HG03045 (cell line): Measurements from ENCODE around the gene EPB41.
"Not testable (repeated sequence)": the region's sequence is repeated elsewhere in the genome, so short reads cannot be mapped to it uniquely, and the experiment has no call there.

ENCODE experiments used
- ATAC-seq: cut with Tn5 transposase; IDR thresholded peaks from one replicate; pipeline ENCODE4 v1.9.1; 2021; ENCODE audit warnings: mild to moderate bottlenecking, moderate library complexity; ENCODE audit not compliant: unreplicated experiment

EPB41 gene

DNA sequence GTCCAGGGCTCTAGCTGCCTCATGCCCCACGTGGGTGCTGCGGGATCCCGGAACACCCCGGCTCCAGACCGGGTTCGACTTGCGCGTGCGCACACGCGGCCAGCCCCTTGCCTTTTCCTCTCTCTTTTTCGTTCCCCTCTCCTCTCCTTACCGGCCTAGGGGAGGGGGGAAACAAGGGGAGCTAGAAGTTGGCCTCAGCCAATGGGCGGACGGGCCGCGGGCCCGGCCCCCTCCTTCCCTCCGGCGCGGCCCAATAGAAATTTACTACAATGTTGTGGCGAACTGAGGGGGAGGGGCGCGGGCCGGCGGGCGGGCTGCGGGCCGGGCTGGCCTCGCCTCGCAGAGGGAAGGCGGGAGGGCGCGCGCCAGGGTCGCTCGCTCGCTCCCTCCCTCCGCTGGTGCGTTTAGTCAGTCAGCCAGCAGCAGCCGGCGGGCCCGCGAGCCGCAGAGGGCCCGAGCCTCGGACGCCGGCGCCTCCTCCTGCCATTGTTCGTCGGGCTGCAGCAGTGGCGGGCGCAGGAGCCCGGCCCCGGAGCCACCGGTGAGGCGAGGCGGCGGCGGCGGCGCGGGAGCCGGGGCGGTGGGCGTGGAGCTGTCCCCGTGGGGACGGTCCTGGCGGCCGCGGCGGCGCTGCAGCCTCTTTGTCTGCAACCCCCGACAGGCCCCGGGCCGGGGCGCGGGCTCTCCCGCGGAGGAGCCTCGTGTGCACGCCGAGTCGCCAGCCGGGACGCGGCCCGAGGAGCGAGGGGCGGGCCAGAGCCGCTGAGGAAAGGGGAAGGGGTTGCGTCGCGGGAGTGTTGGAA lies at the start of gene EPB41:
TSS of gene EPB41 (plus strand) at position 342 of the 803 bp plus-strand sequence. CDS start 72,869 bp downstream, outside the sequence.
- ATAC-seq, result peak; percentile 83

DNA sequence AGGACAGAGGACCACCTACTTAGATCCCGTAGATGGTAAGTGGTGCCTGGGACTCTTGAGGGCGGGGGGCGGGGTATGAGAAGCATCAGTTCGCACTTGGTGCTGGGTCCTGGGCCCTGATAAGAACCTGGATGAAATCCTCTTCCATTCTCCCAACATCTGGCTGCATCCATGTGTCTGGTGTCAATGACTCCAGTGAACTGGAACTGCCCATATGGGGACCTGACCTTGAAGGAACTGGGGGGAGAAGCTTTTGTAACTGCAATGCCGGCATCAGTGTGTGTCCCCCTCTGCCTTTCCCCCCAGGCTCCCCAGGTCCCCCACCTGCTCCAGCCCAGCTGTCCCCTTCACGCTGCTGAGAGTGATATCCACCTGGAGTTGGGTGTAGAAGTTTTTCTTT lies 49.7 kb upstream of the EPB41 start:
- no peak for ATAC-seq

DNA sequence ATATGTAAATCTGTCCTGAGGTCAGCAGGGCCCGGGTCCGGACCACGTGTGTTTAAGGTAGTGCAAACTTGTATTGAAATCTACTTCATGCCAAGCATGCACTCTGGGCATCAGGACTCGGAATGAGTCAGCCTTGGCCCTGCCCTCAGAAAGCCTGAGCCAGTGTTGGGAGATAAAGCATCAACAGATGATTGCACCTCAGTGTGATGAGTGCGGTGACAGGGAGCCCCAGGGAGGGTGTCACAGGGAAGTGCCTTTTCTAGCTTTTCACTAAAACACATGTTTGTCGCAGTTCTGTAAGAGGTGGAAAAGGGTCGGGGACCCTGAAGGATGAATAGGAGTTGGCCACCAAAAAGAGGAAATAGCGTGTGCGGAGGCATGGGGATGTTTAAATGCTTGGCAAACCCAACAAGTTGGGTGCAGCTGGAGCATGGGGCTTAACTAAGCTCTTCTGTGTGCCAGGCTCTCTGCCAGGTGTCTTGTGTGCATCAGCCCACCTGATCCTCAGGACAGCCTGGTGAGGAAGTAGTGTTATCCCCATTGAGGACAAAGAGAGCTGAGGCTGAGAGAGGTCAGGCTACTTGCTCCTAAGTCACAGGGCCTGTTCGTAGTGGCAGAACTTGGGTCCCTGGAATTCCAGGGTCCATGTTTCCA lies 48.2 kb upstream of the EPB41 start:
- no peak for ATAC-seq

DNA sequence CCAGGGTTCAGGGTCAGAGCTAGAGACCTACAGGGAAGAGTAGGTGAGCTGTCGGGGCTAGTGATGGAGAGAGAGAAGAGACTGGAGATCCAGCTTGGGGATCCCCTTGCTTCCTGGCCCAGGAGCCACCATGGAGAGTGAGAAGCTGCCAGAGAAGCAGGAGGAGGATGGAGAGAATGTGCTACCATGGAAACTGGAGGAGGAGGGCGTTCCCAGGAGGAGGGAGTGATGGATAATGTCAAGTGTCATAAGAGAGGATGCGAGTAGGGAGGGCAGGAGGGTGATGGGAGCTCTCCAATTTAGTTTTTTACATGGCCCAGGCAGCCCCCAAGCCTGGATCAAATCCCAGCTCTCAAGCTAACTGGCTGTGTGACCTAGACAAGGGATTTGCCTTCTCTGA lies 46.5 kb upstream of the EPB41 start:
- no peak for ATAC-seq

DNA sequence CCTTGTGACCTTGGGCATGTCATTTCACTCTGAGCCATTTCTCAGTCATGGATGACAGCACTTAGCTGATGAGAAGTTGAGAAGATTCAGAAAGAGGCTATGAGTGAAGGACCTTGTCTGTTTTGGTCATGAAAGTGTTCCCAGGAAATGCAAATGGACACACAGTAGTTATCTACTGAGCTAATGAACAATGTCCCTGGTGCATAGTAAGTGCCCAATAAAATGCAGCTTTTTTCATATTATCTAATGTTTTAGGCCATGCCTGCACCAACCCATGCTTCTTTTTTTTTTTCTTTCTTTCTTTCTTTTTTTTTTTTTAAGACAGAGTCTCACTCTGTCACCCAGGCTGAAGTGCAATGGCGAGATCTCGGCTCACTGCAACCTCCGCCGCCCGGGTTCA lies 44.4 kb upstream of the EPB41 start:
- no peak for ATAC-seq

DNA sequence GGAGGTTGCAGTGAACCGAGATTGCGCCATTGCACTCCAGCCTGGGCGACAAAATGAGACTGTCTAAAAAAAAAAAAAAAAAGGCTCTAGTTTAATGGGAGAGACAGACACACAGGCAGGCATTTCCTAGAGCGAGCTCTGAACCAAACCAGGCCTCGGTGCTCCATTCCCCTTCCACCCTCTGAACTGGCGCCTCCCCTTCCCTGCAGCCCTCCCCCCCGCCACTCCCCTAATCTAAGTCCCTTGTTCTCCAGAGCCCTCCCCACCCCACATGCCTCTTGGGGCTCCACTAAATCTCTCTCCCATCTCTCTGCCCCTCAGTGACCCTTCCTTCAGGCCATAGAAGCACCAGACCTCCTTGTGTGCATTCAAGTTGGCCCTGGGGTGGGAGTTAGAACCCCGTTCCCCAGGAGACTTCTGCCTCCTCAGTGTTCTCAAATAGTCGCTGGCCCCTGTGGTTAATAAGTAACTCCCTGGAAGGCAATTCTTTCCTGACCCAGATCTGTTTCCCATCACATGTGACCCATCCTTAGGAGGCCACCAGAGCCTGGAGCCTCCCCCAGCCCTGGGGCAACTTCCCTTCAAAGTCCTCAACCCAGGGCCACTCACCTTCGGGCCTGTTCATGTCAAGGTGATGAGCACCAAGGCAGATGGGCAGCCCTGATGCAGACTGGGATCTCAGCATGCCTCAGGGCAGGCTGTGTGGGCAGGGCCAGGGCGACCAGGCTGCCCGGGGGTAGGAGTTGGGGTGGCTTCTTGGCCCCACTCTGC lies 42.6 kb upstream of the EPB41 start:
- ATAC-seq, result no peak

DNA sequence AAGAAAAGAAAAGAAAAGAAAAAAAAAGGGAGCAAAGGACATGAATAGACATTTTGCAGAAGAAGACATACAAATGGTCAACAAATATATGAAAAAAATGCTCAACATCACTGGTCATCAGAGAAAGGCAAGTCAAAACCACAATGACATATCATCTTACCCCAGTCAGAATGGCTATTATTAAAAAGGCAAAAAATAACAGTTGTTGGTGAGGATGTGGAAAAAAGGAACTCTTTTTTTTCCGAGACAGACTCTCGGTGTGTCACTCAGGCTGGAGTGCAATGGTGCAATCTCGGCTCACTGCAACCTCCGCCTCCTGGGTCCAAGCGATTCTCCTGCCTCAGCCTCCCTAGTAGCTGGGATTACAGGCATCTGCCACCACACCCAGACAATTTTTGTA lies 39.2 kb upstream of the EPB41 start:
- not testable (repeated sequence) for ATAC-seq

DNA sequence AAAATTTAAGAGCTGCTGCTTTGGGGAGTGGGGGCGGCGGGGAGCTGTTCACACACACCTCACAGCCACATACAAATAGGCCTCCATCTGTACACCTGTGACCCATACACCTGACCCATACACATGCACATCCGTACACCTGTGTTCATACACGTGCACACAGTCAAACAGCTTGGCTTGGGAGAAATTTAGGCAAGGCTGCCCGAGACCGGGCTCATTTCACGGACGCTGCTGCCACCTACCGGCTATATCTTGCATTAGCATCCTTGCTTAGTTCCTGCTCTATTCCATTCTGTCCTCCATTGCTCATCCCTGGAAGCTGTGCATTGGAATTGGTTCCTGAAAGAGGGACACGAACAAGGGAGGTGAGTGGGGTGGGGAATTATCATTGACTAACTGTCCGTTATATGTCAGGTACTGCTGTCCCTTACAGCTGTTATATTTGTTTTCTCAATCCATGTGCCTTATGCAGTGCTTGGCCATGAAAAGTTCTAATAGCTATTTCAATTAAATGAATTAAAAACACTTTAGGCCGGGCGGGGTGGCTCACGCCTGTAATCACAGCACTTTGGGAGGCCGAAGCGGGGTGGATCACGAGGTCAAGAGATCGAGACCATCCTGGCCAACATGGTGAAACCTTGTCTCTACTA lies 37.1 kb upstream of the EPB41 start:
- no peak for ATAC-seq

DNA sequence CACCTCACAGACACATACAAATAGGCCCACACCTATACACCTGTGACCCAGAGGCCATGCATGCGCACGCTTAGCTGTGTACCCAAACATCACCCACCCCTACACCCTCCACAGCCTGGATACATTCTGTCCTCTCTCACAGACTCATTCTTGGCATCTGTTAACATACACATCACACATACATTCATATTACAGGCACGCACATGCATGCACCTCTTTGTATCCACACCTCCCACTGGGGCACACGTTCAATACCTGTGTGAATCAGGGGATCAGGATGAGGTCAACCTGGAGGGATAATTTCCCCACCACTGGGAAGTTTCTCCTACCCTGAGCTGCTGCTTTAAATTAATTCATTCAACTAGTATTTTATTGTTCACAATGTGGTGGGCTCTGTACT lies 35.6 kb upstream of the EPB41 start:
- no peak for ATAC-seq

DNA sequence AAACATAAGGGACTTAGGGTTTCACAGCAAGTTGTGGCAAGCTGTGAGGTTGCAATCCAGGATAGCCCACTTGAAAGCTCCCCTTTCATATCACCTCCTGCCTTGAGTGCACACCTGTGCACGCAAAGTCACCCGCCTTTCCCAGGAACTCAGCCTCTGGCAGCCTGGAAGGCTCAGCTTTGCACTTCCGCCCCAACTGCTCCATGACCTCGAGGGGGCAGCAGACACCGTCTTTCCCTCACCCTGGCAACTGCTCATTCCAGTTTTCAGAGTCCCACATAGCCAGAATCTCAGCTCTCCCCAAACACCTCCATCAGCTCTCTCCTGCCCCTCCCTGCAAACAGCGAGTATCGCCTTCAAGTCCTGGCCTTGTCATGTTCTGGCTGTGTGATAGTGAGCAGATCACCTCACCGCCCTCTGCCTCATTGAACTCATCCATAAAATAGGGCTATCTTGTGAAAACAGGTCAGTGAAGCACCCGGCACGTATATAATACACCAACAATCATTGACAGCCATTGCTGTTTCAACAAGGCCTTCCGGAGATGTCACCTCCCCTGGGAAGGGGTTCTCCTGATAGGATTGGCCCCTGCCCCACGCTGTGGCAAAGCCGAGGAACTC lies 32.2 kb upstream of the EPB41 start:
- ATAC-seq, result no peak

DNA sequence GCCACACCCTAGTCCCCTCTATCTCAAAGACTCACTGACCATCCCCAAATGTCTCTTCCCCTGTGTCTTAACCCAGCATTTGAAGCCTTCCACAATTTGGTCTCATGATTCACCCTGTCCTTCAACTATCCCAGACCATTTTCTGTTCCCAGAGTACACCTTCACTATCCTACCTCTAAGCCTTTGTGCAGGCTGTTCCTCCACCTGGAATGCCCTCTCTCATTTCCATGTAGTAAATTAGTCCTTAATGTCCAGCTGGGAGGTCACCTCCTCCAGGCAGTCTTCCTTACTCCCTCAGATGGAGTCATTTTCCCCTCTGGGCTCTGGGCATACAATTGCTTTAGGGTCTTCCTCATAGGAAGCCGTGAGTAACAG lies 31.1 kb upstream of the EPB41 start:
- no peak for ATAC-seq

DNA sequence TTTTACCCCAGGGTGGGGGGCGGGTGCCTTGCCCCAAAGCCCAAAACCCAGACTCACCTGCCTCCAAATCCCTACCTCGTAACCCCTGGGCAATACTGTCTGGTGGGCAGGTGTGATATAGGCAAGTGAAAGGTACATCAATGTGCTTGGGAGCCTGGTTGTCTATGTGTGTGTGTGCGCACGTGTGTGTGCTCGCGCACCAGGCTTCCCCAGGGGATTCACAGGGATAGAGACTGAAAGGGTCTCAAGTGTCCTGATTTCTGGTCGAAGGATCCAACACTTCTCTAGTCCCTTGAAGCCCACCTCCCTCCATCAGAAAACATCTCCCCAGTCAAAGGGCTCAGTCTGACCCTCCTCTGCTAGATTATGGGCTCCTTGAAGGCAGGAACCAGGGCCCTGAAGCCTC lies 28.9 kb upstream of the EPB41 start:
- ATAC-seq, result no peak

DNA sequence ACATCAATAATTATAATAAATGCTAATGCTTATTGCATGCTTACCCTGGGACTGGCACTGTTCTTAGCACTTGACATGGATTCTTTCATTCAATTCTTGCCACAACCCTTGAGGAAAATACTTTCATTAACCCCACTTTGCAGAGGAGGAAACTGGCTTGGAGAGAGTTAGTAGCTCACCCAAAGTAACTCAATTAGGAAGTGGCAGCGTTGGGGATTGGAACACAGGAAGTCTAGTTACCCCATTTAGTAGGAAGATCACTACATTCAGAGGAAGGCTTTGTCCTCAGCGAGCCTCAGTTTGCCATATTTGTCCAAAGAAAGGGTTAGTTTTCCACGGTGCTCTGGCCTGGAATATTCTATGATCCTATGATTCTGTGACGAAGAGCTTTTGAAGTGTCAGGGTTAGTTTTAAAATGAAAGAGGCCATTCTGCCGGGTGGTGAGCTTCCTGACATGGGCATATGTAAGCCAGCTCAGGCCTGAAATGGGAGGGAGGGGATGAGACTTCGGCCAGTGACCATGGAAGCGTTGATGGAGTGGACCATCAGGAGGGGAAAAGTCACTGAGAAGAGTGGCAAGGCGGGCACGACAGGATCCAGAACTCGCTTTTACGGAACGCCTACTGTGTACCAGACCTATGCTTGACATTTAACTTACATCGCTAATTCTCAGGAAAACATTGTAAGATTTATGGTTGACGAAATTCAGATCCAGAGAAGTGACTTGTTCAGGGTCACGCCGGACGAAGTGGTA lies 28.2 kb upstream of the EPB41 start:
- no peak for ATAC-seq

DNA sequence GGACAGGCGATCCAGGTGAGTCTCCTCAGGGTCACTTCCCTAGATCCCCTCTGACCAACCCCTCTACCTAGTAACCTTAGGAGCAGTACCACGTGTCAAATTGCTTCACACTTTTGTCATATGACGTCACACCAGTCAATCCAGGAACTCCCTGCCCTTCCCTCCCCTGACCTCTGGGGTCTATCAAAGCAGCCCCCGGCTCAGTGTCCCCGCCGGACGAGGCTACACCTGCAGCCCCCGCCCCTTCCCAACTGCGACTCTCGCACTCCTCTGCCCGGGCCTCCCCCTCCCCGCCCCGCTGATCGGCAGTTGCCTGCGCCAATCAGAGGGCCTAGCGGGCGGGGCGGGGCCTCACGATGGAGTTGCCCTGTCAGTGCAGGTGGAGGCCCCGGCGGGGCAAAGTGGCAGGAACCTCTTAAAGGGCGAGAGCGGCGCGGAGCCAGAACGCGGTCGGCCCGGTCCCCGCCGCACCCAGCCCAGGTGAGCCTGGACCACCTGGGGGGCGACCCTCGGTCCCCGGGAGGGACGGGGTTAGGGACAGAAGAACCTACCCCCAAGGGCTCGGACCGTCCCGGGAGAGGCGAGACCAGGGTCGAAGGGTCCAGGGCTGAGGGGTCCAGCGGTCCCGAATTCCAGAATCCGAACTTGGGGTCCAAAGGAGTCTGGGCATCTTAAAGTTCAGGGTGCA lies 27.5 kb upstream of the EPB41 start:
- peak; percentile 62 for ATAC-seq

DNA sequence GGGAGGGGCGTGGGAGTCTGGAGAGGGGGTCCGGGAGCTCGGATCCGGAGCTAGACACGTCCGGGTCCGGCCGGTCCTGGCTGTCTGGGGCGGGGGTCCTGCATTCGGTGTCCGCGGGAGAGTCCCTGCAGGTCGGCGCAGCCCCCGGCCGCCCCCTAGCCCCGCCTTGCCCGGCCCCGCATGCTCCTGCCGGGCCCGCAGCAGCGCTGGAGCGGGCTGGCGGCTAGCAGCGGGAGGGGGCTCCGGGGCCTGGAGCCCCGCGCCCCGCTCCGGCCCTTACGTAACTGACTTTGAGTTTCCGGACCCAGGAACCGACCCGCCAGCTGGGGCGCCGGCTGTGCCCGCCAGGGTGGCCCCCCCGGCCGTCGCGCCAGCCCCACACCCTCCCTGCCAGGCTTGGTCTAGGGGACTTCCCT lies 26.9 kb upstream of the EPB41 start:
- no peak for ATAC-seq

DNA sequence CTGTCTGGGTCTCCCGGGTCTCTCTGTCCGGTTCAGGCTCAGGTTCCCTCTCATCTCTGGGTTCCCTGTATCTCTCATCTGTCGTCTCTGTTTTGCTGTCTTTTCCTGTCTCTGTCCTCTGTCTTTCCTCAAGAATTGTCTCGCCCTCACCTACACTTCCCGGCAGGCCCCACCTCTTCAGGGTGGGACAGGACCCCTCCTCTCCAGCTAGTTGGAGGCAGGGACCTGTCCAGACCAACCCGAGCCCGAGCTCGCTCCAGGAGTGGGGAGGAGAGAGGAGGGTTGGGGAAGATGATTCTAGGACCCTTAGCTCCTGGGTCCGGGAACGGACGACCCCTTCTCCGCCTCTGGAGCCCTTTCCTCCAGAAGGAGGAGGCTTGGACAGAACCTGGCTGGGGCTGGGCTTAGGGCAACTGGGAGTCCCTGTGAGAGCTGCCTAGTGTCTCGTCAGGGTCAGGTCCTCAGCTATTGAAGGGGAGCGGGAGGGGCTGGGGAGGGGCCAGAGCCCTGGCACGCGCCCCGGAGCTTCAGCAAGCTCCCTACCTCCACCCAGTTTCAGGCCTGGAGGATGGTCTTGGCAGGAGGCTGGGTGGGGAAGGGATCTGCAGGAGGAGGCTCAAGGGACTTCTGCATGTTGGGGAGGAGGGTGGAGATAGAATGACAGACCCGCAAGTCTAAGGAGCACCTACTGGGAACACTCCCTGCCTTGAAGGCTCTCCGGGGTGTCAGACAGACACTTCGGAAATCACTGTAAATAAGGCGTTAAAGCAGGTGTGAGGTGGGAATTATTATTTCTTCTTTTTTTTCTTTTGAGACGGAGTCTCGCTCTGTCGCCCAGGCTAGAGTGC lies 26.3 kb upstream of the EPB41 start:
- no peak for ATAC-seq

DNA sequence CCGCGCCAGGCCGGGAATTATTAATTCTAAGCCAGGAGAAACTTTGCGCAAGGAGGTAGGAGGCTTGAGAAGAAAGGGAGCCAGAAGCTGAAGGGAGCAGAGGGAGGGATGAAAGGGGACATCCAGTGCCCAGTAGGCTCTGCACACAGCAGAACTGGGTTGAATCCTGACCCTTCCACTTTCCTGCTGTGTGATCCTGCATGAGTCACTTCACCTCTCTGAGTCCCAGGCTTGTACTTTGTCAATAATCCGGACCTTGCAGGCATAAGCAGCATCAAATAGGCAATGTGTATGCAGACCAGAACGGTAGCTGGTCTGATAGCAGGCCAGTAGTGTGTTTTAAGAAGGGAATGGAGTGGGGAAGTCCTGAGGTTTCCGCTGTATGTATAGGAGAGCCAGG lies 25.5 kb upstream of the EPB41 start:
- ATAC-seq, result no peak

DNA sequence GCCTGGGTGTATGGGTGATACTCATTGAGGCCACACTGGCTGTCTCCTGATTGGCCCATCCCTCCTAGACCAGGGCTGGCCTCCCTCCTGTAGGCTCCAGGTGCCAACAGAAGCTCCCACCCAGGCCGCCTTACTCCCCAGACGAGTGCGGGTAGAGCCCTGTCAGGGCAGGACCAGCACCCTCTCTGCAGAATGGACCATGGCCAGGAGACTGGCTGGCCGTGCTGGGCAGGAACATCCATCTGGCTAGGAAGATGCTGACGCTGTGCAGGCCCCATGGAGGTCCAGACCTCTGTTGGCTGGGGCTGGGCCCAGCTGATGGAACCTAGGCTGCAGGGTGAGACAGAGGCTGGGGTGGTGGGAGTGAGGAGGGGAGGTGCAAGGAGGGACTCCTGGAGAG lies 25.0 kb upstream of the EPB41 start:
- ATAC-seq, result no peak

DNA sequence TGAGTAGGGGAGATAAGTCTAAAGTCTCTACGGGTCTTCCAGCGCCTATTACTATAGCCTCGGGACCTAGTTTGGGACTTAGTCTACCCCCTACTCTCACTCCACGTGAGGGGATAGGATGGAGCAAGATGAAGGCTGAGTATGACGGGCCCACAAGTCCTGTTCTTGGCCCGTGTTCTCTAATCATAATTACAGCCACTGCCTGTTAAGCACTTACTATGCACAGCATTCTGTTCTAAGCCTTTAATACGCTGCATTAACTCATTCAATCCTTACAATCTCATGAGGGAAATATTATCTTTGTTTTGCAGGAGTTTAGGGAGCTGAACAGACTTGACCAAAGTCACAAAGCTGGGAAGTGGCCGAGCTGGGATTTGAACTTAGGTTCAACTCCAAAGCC lies 23.9 kb upstream of the EPB41 start:
- ATAC-seq, result no peak
